Ishikawa (cell line): ENCODE results near the gene CFAP61.

Experiments
- CEBPB ChIP-seq: IDR thresholded peaks from 2 replicates; pipeline ENCODE4 v1.6.1; 2012
- EP300 ChIP-seq: IDR thresholded peaks from 2 replicates; pipeline ENCODE4 v1.6.1; 2012; ENCODE audit warnings: borderline replicate concordance
- FOXM1 ChIP-seq: IDR thresholded peaks from 2 replicates; pipeline ENCODE4 v1.6.1; 2012; ENCODE audit warnings: low read depth, borderline replicate concordance
- MAX ChIP-seq: IDR thresholded peaks from 2 replicates; pipeline ENCODE4 v1.6.1; 2012
- NFIC ChIP-seq: IDR thresholded peaks from 2 replicates; pipeline ENCODE4 v1.6.1; 2012
- RAD21 ChIP-seq: IDR thresholded peaks from 2 replicates; pipeline ENCODE4 v1.6.1; 2012; ENCODE audit warnings: low read depth
- REST ChIP-seq: IDR thresholded peaks from 2 replicates; pipeline ENCODE4 v1.6.1; 2012; ENCODE audit warnings: low read depth, mild to moderate bottlenecking
- TAF1 ChIP-seq: IDR thresholded peaks from 2 replicates; pipeline ENCODE4 v1.6.1; 2012; ENCODE audit warnings: low read depth, mild to moderate bottlenecking
- USF1 ChIP-seq: IDR thresholded peaks from 2 replicates; pipeline ENCODE4 v1.6.1; 2012
- YY1 ChIP-seq: IDR thresholded peaks from 2 replicates; pipeline ENCODE4 v1.6.1; 2012; ENCODE audit warnings: low read depth
- ZBTB7A ChIP-seq: IDR thresholded peaks from 2 replicates; pipeline ENCODE4 v1.6.1; 2012; ENCODE audit warnings: low read depth

GRCh38 chr20:20375862-20376261, 323.5 kb downstream of the CFAP61 start:
- TF ChIP-seq CEBPB = no peak
- TF ChIP-seq NFIC = no peak
- TF ChIP-seq EP300 = no peak
- TF ChIP-seq YY1 = no peak
- TF ChIP-seq MAX = no peak
- no peak for TF ChIP-seq TAF1
- no peak for TF ChIP-seq FOXM1
- TF ChIP-seq USF1 = no peak
- TF ChIP-seq ZBTB7A = no peak
- no peak for TF ChIP-seq RAD21
- no peak for TF ChIP-seq REST
